Measurements from ENCODE around the gene CASK. TPM values are rescaled to one million over a fixed set of nuclear protein-coding genes. Genes with fewer than 3 reads are reported as not detected.
"Not testable (repeated sequence)": the region's sequence is repeated elsewhere in the genome, so short reads cannot be mapped to it uniquely, and the experiment has no call there.

Gene CASK
- total RNA-seq, 1 experiment from 2014 or later, result 42.5 TPM

DNA sequence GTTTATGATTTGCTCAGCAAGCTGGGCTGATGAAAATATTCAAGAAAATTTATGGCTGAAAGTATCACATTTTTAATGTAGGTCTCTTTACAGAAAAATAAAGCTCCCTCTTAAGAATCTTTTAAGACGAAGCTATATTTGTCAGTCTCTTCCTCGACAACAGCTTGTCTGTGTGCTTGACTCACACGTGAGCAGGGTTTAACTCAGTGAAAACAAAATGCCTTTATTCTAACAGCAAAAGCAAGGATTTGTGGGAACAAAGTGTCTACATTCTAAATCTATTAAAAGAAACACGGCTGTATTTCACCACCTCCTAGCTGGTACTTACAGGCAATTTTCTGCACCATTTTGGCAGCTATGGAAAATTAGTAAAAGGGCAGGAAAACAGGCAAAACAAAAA is 400.7 kb downstream of the CASK start:
- DNase-seq (ENCODE audit: low read depth), result no peak
- in situ Hi-C loops (cut with HindIII; ENCODE audit: low pct_unique_long_range_greater_than_20kb, low sequenced_read_pairs), result no loop called here

- in situ Hi-C loops (cut with HindIII; ENCODE audit: low pct_unique_long_range_greater_than_20kb, low sequenced_read_pairs), result no loop called here
- no peak for DNase-seq (ENCODE audit: low read depth)
Observed at GRCh38 chrX:41522081-41522480, 401.3 kb downstream of the CASK start.

DNA sequence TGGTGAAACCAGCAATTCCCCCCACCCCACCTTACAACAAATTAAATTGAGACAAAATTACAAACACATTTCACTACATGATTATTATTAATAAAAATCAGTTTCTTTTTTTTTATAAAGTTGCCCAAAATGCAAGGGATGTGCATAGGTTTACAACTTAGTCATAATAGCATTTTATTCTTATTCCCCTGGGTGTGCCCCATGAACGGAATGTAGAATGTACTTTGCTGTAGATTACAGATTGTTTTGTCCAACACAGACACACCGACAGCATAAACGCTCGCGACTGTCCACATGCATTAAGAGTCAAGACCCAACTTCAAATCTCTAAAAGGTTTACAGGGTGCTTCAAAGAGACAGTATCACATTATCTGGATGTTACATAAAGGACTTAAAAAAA is 403.9 kb downstream of the CASK start:
- in situ Hi-C loops (cut with HindIII; ENCODE audit: low pct_unique_long_range_greater_than_20kb, low sequenced_read_pairs), result no loop called here
- no peak for DNase-seq (ENCODE audit: low read depth)

GRCh38 chrX:41518841-41519220 is 404.5 kb downstream of the CASK start:
- DNase-seq (ENCODE audit: low read depth), result peak; percentile 10
- in situ Hi-C loops (cut with HindIII; ENCODE audit: low pct_unique_long_range_greater_than_20kb, low sequenced_read_pairs), result no loop called here

DNA sequence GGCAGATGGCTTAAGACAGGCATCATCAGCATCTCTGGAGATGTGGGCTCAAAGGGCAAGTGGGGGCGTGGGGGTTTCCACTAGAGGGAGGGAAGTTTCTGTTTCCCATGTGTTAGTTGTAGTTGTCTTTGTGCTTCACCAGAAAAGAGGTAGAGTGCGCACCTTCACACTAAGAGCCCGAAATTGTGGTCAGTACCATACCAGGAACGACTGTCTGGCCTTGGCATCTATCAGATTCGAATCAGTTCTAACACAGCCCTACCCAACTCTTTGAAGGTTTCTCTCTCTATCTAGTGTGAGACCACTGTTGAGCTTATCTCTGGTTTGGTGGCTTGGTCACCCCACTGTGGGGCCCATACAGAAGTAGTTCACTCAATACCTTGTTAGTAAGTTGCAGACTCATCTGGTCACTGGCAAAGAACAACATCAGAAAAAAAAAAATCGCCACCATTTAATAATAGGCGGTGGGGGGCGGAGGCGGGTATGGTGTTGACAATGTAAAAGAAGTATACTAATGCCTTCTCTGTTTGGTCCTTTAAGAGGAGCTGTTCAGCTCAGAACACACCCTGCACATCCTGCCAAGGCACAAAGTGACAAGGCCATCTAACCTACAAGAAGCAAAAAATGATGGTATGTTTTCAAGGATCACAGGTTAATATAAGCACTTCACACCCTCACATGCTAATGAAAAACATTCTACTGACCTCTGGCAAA is 405.1 kb downstream of the CASK start:
- in situ Hi-C loops (cut with HindIII; ENCODE audit: low pct_unique_long_range_greater_than_20kb, low sequenced_read_pairs), result no loop called here
- no peak for DNase-seq (ENCODE audit: low read depth)

DNA sequence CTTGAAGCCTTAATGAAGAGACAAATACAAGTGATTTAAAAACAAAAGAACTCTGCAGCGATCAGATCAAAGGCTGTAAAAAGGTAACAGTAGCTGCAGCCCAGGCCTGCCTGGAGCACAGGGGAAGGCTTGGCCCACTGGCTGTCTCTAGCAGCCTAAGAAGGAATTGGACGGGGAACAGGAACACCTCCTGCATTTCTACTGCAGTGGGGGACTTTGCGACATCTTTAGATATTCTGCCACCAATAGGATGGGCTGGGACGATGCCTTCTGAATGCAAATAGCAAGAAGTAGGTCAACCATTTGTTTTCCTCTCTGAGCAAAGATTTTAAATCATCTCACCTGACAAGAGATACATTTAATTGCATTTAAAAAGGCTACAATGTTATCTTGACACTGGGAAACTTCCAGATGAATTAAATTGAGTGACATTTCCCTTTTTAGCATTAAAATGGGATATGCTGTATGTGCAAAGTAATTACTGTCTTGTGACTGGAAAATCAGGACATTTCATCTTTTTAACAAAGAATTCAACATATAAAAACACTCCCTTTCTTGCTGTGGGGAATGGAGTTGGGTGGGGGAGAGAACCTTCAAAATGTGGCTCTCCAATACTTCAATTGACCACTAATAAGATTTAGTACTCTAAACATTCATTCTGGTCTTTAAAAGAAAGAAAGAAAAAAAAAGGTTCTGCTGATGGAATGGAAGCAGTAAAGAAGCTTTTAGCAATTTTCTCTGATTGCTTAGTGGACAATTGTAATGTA is 406.2 kb downstream of the CASK start:
- no peak for DNase-seq (ENCODE audit: low read depth)
- in situ Hi-C loops (cut with HindIII; ENCODE audit: low pct_unique_long_range_greater_than_20kb, low sequenced_read_pairs), result no loop called here

GRCh38 chrX:41516456-41516855 is 406.9 kb downstream of the CASK start:
- in situ Hi-C loops (cut with HindIII; ENCODE audit: low pct_unique_long_range_greater_than_20kb, low sequenced_read_pairs), result no loop called here
- no peak for DNase-seq (ENCODE audit: low read depth)

GRCh38 chrX:41515376-41515775 is 408.0 kb downstream of the CASK start:
- no peak for DNase-seq (ENCODE audit: low read depth)
- in situ Hi-C loops (cut with HindIII; ENCODE audit: low pct_unique_long_range_greater_than_20kb, low sequenced_read_pairs), result no loop called here

- in situ Hi-C loops (cut with HindIII; ENCODE audit: low pct_unique_long_range_greater_than_20kb, low sequenced_read_pairs), result no loop called here
- DNase-seq (ENCODE audit: low read depth), result no peak
Observed at GRCh38 chrX:41514179-41514578, 409.2 kb downstream of the CASK start.

DNA sequence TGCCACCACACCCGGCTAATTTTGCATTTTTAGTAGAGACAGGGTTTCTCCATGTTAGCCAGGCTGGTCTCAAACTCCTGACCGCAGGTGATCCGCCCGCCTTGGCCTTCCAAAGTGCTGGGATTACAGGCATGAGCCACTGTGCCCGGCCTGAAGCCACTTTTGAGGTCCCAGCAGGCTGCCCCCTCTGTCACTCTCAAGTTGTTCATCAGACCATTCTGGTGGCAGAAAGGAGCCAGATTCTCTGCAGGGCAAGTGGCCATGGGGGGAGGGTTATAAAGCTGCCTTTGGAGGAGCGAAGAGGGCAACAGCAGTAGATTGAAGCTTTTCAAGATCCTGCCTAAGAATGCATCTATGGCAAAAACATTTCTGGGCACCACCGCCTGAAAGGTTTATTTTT is 410.5 kb downstream of the CASK start:
- DNase-seq (ENCODE audit: low read depth); in situ Hi-C loops (cut with HindIII; ENCODE audit: low pct_unique_long_range_greater_than_20kb, low sequenced_read_pairs): not testable (repeated sequence)

DNA sequence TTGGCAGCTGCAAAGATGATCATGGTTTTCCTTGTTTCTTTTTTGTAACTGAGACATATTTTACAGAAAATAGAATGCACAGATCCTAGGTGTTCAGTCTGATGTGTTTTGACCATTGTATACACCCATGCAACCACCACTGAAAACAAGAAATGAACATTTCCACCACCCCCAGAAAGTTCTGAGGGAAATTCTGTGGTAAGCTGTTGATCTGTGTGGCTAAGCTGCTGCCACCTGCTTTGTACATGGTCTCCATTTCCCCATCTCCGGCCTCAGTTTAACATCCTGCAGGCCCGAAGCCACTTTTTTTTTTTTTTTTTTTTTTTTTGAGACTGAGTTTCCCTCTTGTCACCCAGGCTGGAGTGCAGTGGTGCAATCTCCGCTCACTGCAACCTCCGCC is 411.0 kb downstream of the CASK start:
- in situ Hi-C loops (cut with HindIII; ENCODE audit: low pct_unique_long_range_greater_than_20kb, low sequenced_read_pairs), result no loop called here
- DNase-seq (ENCODE audit: low read depth), result no peak

DNA sequence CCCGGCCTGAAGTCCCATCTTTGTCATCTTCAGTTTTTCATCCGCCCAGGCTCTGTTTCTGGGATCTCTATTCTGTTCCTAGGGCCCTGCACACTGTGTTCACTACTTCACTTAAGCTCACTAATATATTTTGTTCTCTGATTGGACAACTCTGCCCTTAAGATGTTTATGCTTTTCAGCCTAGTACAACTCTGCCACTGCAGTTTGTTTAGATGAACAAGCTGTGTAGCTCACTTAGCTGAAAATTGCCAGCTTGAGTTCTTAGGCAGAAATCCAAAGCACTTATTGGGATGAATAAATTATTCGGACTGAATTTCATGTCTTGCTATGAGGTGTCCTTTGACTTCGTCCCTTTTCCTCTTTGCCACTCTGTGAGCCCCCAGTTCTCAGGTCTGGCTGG is 415.4 kb downstream of the CASK start:
- in situ Hi-C loops (cut with HindIII; ENCODE audit: low pct_unique_long_range_greater_than_20kb, low sequenced_read_pairs), result no loop called here
- DNase-seq (ENCODE audit: low read depth), result no peak

- no peak for DNase-seq (ENCODE audit: low read depth)
- in situ Hi-C loops (cut with HindIII; ENCODE audit: low pct_unique_long_range_greater_than_20kb, low sequenced_read_pairs), result no loop called here
Observed at GRCh38 chrX:41502004-41502403, 421.4 kb downstream of the CASK start.

DNA sequence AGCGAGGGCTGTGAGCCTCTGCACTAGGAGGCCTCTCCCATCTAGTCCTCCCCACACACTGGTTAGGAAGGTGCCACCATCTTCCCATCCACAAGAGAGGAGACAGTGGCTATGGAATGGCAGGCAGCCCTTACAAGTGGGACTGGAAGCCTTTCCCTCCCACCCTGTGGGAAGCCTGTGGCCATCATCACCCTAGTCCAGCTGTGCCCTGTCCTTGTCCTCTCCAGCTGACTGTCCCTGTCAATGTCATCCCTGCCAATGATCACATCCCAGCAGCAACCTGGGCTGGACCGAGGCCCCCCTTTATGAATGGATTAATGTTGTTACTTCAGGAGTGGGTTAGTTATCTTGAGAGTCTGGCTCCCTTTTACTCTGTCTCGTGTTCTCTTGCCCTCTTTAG is 423.4 kb downstream of the CASK start:
- in situ Hi-C loops (cut with HindIII; ENCODE audit: low pct_unique_long_range_greater_than_20kb, low sequenced_read_pairs), result no loop called here
- DNase-seq (ENCODE audit: low read depth), result no peak

GRCh38 chrX:41499195-41499594 is 424.2 kb downstream of the CASK start:
- in situ Hi-C loops (cut with HindIII; ENCODE audit: low pct_unique_long_range_greater_than_20kb, low sequenced_read_pairs), result no loop called here

GRCh38 chrX:41491267-41492004 is 431.9 kb downstream of the CASK start:
- in situ Hi-C loops (cut with HindIII; ENCODE audit: low pct_unique_long_range_greater_than_20kb, low sequenced_read_pairs), result no loop called here
- peak; percentile 58 for DNase-seq (ENCODE audit: low read depth)

More at GRCh38 chrX:41499195-41499594, 424.2 kb downstream of the CASK start:
- DNase-seq (ENCODE audit: low read depth), result no peak

- DNase-seq (ENCODE audit: low read depth), result no peak
- in situ Hi-C loops (cut with HindIII; ENCODE audit: low pct_unique_long_range_greater_than_20kb, low sequenced_read_pairs), result no loop called here
Observed at GRCh38 chrX:41490446-41490845, 432.9 kb downstream of the CASK start.

DNA sequence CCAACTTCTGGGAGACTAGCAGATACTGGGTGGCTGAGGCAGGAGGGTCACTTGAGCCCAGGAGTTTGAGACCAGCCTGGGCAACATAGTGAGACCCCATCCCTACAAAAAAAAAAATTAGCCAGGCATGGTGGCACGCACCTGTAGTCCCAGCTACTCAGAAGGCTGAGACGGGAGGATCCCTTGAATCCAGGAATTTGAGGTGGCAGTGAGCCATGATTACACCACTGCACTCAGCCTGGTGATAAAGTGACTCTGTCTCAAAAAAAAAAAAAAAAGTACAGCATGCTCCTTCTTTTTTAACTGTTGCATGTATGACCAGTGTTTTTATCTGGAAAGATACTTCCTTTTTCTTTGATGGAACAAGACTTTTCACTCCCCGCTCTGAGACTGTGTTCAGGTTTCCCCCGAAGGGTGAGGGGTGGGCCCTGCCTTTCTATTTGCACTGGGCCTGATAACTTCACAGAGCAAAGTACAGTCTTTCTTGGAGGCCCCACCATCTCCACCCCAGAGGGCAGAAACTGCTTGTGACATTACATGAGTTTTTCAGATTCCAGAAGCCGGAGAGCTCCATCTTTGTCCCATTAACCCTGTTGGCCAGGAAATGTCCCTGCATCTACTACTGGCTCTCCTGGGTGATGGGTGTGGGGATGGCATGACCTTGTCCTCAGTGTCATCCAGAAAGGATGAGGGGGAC is 441.1 kb downstream of the CASK start:
- no peak for DNase-seq (ENCODE audit: low read depth)
- in situ Hi-C loops (cut with HindIII; ENCODE audit: low pct_unique_long_range_greater_than_20kb, low sequenced_read_pairs), result no loop called here
